Prostate gland (tissue), 2 donors: Measurements from ENCODE around the gene RAB8B.

ENCODE experiments used
- POLR2A ChIP-seq: fragments of 450-650 bp; IDR thresholded peaks from one replicate; pipeline ENCODE4 v1.6.1; 2016; ENCODE audit warnings: antibody characterized with exemption, mild to moderate bottlenecking
- POLR2AphosphoS5 ChIP-seq: sonication (generic); formaldehyde crosslinking; IDR thresholded peaks from one replicate; pipeline ENCODE4 v1.6.1; 2017; ENCODE audit warnings: antibody characterized with exemption
- TF ChIP-seq, protein P1 (sequence below), 4 experiments: fragments of 200-600 bp in 2 of 4; fragments of 450-650 bp in 2 of 4; sonication (generic) in 2 of 4; IDR thresholded peaks; 1 replicate in 3 of 4; 2 replicates in 1 of 4; pipeline ENCODE4 v1.5.1; 2016 to 2019; ENCODE audit warnings: antibody characterized with exemption in 4 of 4, mild to moderate bottlenecking in 2 of 4, moderate library complexity in 2 of 4

DNA sequence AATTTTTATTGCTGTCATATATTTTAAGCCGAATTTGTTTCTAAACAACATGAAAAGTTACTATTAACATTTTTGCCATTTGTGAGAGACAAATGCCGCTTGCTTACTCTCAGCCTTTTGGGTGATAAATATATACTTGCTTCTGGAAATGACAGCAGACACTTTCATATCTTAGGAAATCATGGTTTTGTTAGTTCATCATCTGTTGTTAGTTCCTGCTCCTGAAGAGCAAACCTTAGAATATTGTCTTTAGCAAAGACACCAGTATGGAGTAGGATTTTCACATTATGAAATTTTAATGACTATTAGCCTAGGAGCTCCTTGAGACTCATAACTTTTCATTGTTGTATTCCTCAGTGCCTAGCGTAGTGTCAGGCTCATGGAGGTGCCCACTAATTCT lies 36.0 kb downstream of the RAB8B start:
- TF ChIP-seq POLR2AphosphoS5 (no peak), POLR2A (no peak)
- TF ChIP-seq, protein P1, sequence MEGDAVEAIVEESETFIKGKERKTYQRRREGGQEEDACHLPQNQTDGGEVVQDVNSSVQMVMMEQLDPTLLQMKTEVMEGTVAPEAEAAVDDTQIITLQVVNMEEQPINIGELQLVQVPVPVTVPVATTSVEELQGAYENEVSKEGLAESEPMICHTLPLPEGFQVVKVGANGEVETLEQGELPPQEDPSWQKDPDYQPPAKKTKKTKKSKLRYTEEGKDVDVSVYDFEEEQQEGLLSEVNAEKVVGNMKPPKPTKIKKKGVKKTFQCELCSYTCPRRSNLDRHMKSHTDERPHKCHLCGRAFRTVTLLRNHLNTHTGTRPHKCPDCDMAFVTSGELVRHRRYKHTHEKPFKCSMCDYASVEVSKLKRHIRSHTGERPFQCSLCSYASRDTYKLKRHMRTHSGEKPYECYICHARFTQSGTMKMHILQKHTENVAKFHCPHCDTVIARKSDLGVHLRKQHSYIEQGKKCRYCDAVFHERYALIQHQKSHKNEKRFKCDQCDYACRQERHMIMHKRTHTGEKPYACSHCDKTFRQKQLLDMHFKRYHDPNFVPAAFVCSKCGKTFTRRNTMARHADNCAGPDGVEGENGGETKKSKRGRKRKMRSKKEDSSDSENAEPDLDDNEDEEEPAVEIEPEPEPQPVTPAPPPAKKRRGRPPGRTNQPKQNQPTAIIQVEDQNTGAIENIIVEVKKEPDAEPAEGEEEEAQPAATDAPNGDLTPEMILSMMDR (IDR thresholded peaks at IDR 0.05) = no peak
